D721Med (cell line): ENCODE measurements around the gene PRSS3.
"Not testable (repeated sequence)": the region's sequence is repeated elsewhere in the genome, so short reads cannot be mapped to it uniquely, and the experiment has no call there.

Experiments used
- DNase-seq: peaks from one replicate; pipeline ENCODE4 v3.0.0; 2011; ENCODE audit warnings: low spot score; ENCODE audit not compliant: insufficient read length
- FAIRE-seq: peaks from 2 replicates; lab custom pipeline; 2011; peaks lifted over from hg19 to GRCh38; lab: Jason Lieb, UNC
- CTCF ChIP-seq: IDR thresholded peaks from 2 replicates; pipeline ENCODE4 v1.5.1; 2012; ENCODE audit warnings: mild to moderate bottlenecking, control low read depth; ENCODE audit not compliant: insufficient read depth; ENCODE audit errors: missing control alignments

PRSS3 gene

GRCh38 chr9:33781736-33782135 lies 13.6 kb upstream of the PRSS3 start:
- no peak for DNase-seq
- FAIRE-seq, result no peak
- no peak for TF ChIP-seq CTCF

GRCh38 chr9:33782395-33783152 lies 12.8 kb upstream of the PRSS3 start:
- TF ChIP-seq CTCF, result no peak
- no peak for DNase-seq
- FAIRE-seq, result no peak

GRCh38 chr9:33785914-33786313 lies 9.4 kb upstream of the PRSS3 start:
- no peak for FAIRE-seq
- DNase-seq, result no peak
- TF ChIP-seq CTCF, result no peak

- TF ChIP-seq CTCF, result no peak
- DNase-seq (no peak), FAIRE-seq (no peak)
Measured at GRCh38 chr9:33786681-33787080, 8.7 kb upstream of the PRSS3 start.

- no peak for DNase-seq
Measured at GRCh38 chr9:33787839-33788238, 7.5 kb upstream of the PRSS3 start.

GRCh38 chr9:33789429-33789828 lies 5.9 kb upstream of the PRSS3 start:
- DNase-seq, result not testable (repeated sequence)

More at GRCh38 chr9:33787839-33788238, 7.5 kb upstream of the PRSS3 start:
- no peak for TF ChIP-seq CTCF
- FAIRE-seq, result no peak

GRCh38 chr9:33791117-33791516 lies 4.2 kb upstream of the PRSS3 start:
- TF ChIP-seq CTCF, result no peak
- no peak for DNase-seq
- no peak for FAIRE-seq

More at GRCh38 chr9:33789429-33789828, 5.9 kb upstream of the PRSS3 start:
- not testable (repeated sequence) for FAIRE-seq

GRCh38 chr9:33793496-33793895 lies 1.9 kb upstream of the PRSS3 start:
- not testable (repeated sequence) for DNase-seq, FAIRE-seq
